H9 (cell line): ENCODE measurements around the gene TBC1D20. TPM values are rescaled to one million over a fixed set of nuclear protein-coding genes. Genes with fewer than 3 reads are reported as not detected.
"Not testable (repeated sequence)": the region's sequence is repeated elsewhere in the genome, so short reads cannot be mapped to it uniquely, and the experiment has no call there.

Experiments
- DNase-seq: peaks from one replicate; pipeline ENCODE4 v3.0.0-alpha.2; 2017
- H2AFZ ChIP-seq: one replicate; pipeline ENCODE4 v1.6.1; 2013; ENCODE audit warnings: mild to moderate bottlenecking, low read length, control low read depth, moderate library complexity
- H2AK5ac ChIP-seq: 2 replicates; pipeline ENCODE4 v1.6.1; 2013; ENCODE audit warnings: low read length, control low read depth, mixed read lengths; ENCODE audit not compliant: insufficient read length
- H2BK120ac ChIP-seq: one replicate; pipeline ENCODE4 v1.6.1; 2013; ENCODE audit warnings: low read depth, mild to moderate bottlenecking, low read length, control low read depth, inconsistent platforms; ENCODE audit not compliant: poor library complexity, severe bottlenecking
- H2BK12ac ChIP-seq: 2 replicates; pipeline ENCODE4 v1.6.1; 2013; ENCODE audit warnings: low read length, control low read depth, mixed read lengths, low read depth; ENCODE audit not compliant: insufficient read length
- H2BK15ac ChIP-seq: 2 replicates; pipeline ENCODE4 v1.6.1; 2013; ENCODE audit warnings: low read depth, low read length, control low read depth
- H2BK20ac ChIP-seq: one replicate; pipeline ENCODE4 v1.6.1; 2013; ENCODE audit warnings: low read depth, mild to moderate bottlenecking, low read length, control low read depth, inconsistent platforms; ENCODE audit not compliant: poor library complexity, severe bottlenecking
- H2BK5ac ChIP-seq: 2 replicates; pipeline ENCODE4 v1.6.1; 2013; ENCODE audit warnings: low read length, control low read depth, mixed read lengths; ENCODE audit not compliant: insufficient read length
- H3K14ac ChIP-seq: 2 replicates; pipeline ENCODE4 v1.6.1; 2013; ENCODE audit warnings: low read length, control low read depth; ENCODE audit not compliant: insufficient read depth
- H3K18ac ChIP-seq: 2 replicates; pipeline ENCODE4 v1.6.1; 2013; ENCODE audit warnings: low read depth, mild to moderate bottlenecking, mixed read lengths, low read length, control low read depth; ENCODE audit not compliant: insufficient read length
- H3K23ac ChIP-seq: 2 replicates; pipeline ENCODE4 v1.6.1; 2013; ENCODE audit warnings: low read length, control low read depth, mixed read lengths, low read depth; ENCODE audit not compliant: insufficient read length
- H3K23me2 ChIP-seq: 2 replicates; pipeline ENCODE4 v1.6.1; 2013; ENCODE audit warnings: low read depth, mild to moderate bottlenecking, mixed read lengths, low read length, control low read depth; ENCODE audit not compliant: insufficient read length, poor library complexity, severe bottlenecking
- H3K27ac ChIP-seq: 2 replicates; pipeline ENCODE4 v1.5.1; 2013; ENCODE audit warnings: low read length, control low read depth, mixed read lengths, low read depth; ENCODE audit not compliant: insufficient read length
- H3K27me3 ChIP-seq: 2 replicates; pipeline ENCODE4 v1.6.1; 2013; ENCODE audit warnings: low read length, control low read depth, inconsistent platforms; ENCODE audit not compliant: insufficient read depth
- H3K4ac ChIP-seq: 2 replicates; pipeline ENCODE4 v1.6.1; 2013; ENCODE audit warnings: low read depth, mild to moderate bottlenecking, control low read depth, inconsistent platforms, low read length, moderate library complexity
- H3K4me1 ChIP-seq: 2 replicates; pipeline ENCODE4 v1.6.1; 2013; ENCODE audit warnings: low read length, control low read depth, inconsistent platforms; ENCODE audit not compliant: insufficient read depth
- H3K4me2 ChIP-seq: 2 replicates; pipeline ENCODE4 v1.6.1; 2013; ENCODE audit warnings: low read length, control low read depth, mixed read lengths; ENCODE audit not compliant: insufficient read length, insufficient read depth
- H3K56ac ChIP-seq: 2 replicates; pipeline ENCODE4 v1.6.1; 2013; ENCODE audit warnings: low read depth, mild to moderate bottlenecking, mixed read lengths, low read length, control low read depth; ENCODE audit not compliant: insufficient read length
- H3K79me1 ChIP-seq: 2 replicates; pipeline ENCODE4 v1.6.1; 2013; ENCODE audit warnings: low read depth, mild to moderate bottlenecking, moderate library complexity, low read length, control low read depth, inconsistent platforms; ENCODE audit not compliant: insufficient read depth, poor library complexity, severe bottlenecking
- H3K79me2 ChIP-seq: 2 replicates; pipeline ENCODE4 v1.6.1; 2013; ENCODE audit warnings: low read length, control low read depth, inconsistent platforms; ENCODE audit not compliant: insufficient read depth
- H3K9ac ChIP-seq: 2 replicates; pipeline ENCODE4 v1.6.1; 2013; ENCODE audit warnings: low read length, control low read depth, mixed read lengths; ENCODE audit not compliant: insufficient read length; ENCODE audit errors: extremely low read depth
- H3K9me3 ChIP-seq: one replicate; pipeline ENCODE4 v1.6.1; 2013; ENCODE audit warnings: low read depth, low read length, inconsistent platforms; ENCODE audit not compliant: control insufficient read depth
- H3T11ph ChIP-seq: one replicate; pipeline ENCODE4 v1.6.1; 2013; ENCODE audit warnings: mild to moderate bottlenecking, low read length, control low read depth, inconsistent platforms
- H4K20me1 ChIP-seq: one replicate; pipeline ENCODE4 v1.6.1; 2013; ENCODE audit not compliant: control insufficient read depth, insufficient read length, insufficient read depth
- H4K5ac ChIP-seq: 2 replicates; pipeline ENCODE4 v1.6.1; 2013; ENCODE audit warnings: low read depth, mild to moderate bottlenecking, mixed read lengths, low read length, control low read depth; ENCODE audit not compliant: insufficient read length
- H4K8ac ChIP-seq: replicated peaks from 2 replicates; pipeline ENCODE4 v1.6.1; 2013; ENCODE audit warnings: low read length, control low read depth, mixed read lengths, low read depth; ENCODE audit not compliant: insufficient read length
- H4K91ac ChIP-seq: 2 replicates; pipeline ENCODE4 v1.6.1; 2013; ENCODE audit warnings: low read depth, mild to moderate bottlenecking, moderate library complexity, mixed read lengths, low read length, control low read depth; ENCODE audit not compliant: insufficient read length
- H3K27ac Mint-ChIP-seq, 3 experiments: 2 replicates in 2 of 3; 3 replicates in 1 of 3; pipeline ENCODE4 v1.8.0; 2020 to 2021; ENCODE audit warnings: mixed read lengths in 3 of 3, mild to moderate bottlenecking in 1 of 3, moderate library complexity in 1 of 3
- H3K27me3 Mint-ChIP-seq: 2 replicates; pipeline ENCODE4 v1.8.0; 2021; ENCODE audit warnings: low read depth, mild to moderate bottlenecking, moderate library complexity, mixed read lengths
- H3K36me3 Mint-ChIP-seq, 3 experiments: 2 replicates in 2 of 3; 3 replicates in 1 of 3; pipeline ENCODE4 v1.8.0; 2020 to 2021; ENCODE audit warnings: low read depth in 3 of 3, mixed read lengths in 3 of 3; ENCODE audit not compliant: insufficient read depth in 1 of 3
- H3K4me1 Mint-ChIP-seq, 2 experiments: 2 replicates each; pipeline ENCODE4 v1.8.0; 2020; ENCODE audit warnings: mixed read lengths in 2 of 2
- H3K4me3 Mint-ChIP-seq, 2 experiments: 2 replicates in 1 of 2; 3 replicates in 1 of 2; pipeline ENCODE4 v1.8.0; 2020 to 2021; ENCODE audit warnings: mild to moderate bottlenecking in 2 of 2, mixed read lengths in 2 of 2, moderate library complexity in 1 of 2
- H3K9me3 Mint-ChIP-seq, 2 experiments: 2 replicates in 1 of 2; 3 replicates in 1 of 2; pipeline ENCODE4 v1.8.0; 2020; ENCODE audit warnings: mild to moderate bottlenecking in 2 of 2, mixed read lengths in 2 of 2, moderate library complexity in 1 of 2
- WGBS: extraction: QIAGEN DNeasy Blood & Tissue Kit; methylation state at CpG from one replicate; pipeline ENCODE4 v1.1.7; 2013; ENCODE audit warnings: missing lambda C conversion rate, low lambda C conversion rate, mixed read lengths; ENCODE audit not compliant: insufficient read length; ENCODE audit errors: extremely low coverage; 5-methylcytosine and 5-hydroxymethylcytosine counted together
- total RNA-seq: library from RNA; stranded (reverse); gene quantifications from 2 replicates; pipeline ENCODE4 v1.2.1, GENCODE V29; 2021

Gene TBC1D20
- total RNA-seq, 1 experiment from 2014 or later: 17.9 TPM

- not testable (repeated sequence) for H3K27ac Mint-ChIP-seq, H4K91ac ChIP-seq, H3K23ac ChIP-seq, H3K4me1 Mint-ChIP-seq, DNase-seq, H3K4me3 Mint-ChIP-seq, H2BK20ac ChIP-seq, H3K14ac ChIP-seq, H3K4ac ChIP-seq, H2BK12ac ChIP-seq, H3K9ac ChIP-seq, H3K27ac ChIP-seq, H4K8ac ChIP-seq, H3K9me3 Mint-ChIP-seq, H2AFZ ChIP-seq, H3K9me3 ChIP-seq, H2BK15ac ChIP-seq, H3K23me2 ChIP-seq, H3K27me3 Mint-ChIP-seq, H3K4me1 ChIP-seq, H3K4me2 ChIP-seq, H2BK5ac ChIP-seq, H3K18ac ChIP-seq, H3K27me3 ChIP-seq, H4K5ac ChIP-seq, H3T11ph ChIP-seq, H4K20me1 ChIP-seq, H2AK5ac ChIP-seq, H3K56ac ChIP-seq, H2BK120ac ChIP-seq
- no CpG with 5 or more reads among the region's 6 CpGs for WGBS
- Histone ChIP-seq H3K79me1 (peaks cover 24% of the 10 kb centered on the region), H3K79me2 (peaks cover 29% of the 10 kb centered on the region; the same call in 1 of the 2 replicates)
- peaks cover 19 to 48% (median 42%) of the 10 kb centered on the region in 3 experiments; a peak in 6 of 7 replicates for H3K36me3 Mint-ChIP-seq
Measured at GRCh38 chr20:508364-508787, 46.0 kb upstream of the TBC1D20 start.
